ENCODE measurements around the gene TMEM81. TPM values are rescaled to one million over a fixed set of nuclear protein-coding genes. Genes with fewer than 3 reads are reported as not detected.

The TMEM81 gene
- total and polyA plus RNA-seq, 10 of the 15 experiments (the other 5 are each of a cell fraction or from before 2014, with no cell fraction given), result 0.62 to 2.2 (median 1.1) TPM

DNA sequence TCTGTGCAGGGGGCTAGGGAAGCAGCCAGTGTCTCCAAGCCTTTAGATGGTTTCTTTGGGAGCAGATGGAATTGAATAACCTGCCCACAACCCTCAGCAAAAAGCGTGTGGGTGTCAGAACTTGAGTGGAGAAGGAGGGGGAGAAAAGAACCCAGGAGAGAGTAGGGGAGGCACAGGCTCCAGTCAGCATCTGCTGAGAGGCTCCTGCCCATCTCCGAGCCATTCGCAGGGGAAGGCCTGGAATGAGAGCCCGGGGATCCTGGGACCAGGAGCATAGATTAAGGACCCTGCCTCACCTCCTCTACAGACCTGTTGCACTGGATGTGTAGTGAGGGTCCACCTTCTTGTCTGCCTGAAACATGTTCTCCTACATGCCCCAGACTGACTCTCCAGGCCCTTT, 16.3 kb downstream of the TMEM81 start:
- SMC1A ChIA-PET (ENCODE audit: uncharacterized antibody, unreplicated experiment), result interaction anchor here (1.7 kb wide), 1 partner anchor 188 kb away, joined by 5 read pairs; no protein-coding TSS in a partner anchor
- H3K27me3 ChIP-seq (replicated peaks in 1 of 2; ENCODE audit: control insufficient read depth in 2 of 2, insufficient read depth in 2 of 2, low read length in 1 of 2), result no peaks in the 10 kb centered on the region
- no peak for FAIRE-seq
- in situ Hi-C loops (cut with MboI) (no loop called here), intact Hi-C loops (cut with micrococcal nuclease; ENCODE audit: unreplicated experiment) (no loop called here)
- CTCF ChIA-PET, result interaction anchor here (1.1 kb wide), 1 partner anchor 73 kb away, joined by 3 read pairs; no protein-coding TSS in a partner anchor
- no peak overlapping the region for H3K27ac ChIP-seq (ENCODE audit: control insufficient read depth, insufficient read depth)
- H3K9me3 ChIP-seq (replicated peaks; ENCODE audit: control insufficient read depth, insufficient read depth, low read length), result no peaks in the 10 kb centered on the region
- POLR2A ChIA-PET, result no interaction called here
- no peaks in the 10 kb centered on the region for H3K36me3 ChIP-seq (ENCODE audit: control insufficient read depth in 2 of 2, insufficient read depth in 2 of 2, low read length in 1 of 2)
- no peak overlapping the region for H3K4me2 ChIP-seq (ENCODE audit: control insufficient read depth, insufficient read depth)
- no peak overlapping the region for H3K4me3 ChIP-seq
- no peak for TF ChIP-seq KDM1A (IDR thresholded peaks at IDR 0.05; ENCODE audit: borderline replicate concordance)
- TF ChIP-seq STAT3 (IDR thresholded peaks at IDR 0.05; ENCODE audit: low read depth, low read length), result no peak
- no peak for TF ChIP-seq SRF (IDR thresholded peaks at IDR 0.05; ENCODE audit: low read depth in 2 of 2, low read length in 2 of 2)
- DNase-seq (ENCODE audit: low read depth, low spot score), result no peak
- no peak for ATAC-seq
- no peaks in the 10 kb centered on the region for H4K20me1 ChIP-seq (ENCODE audit: control insufficient read depth, insufficient read depth)
- H2AFZ ChIP-seq (ENCODE audit: control insufficient read depth, low read depth, low read length), result no peak overlapping the region
- BruUV-seq (replicated peaks), result no TSS peak
- no peaks in the 10 kb centered on the region for H3K4me1 ChIP-seq (ENCODE audit: control insufficient read depth, insufficient read depth, low read length)
- RAD21 ChIA-PET (ENCODE audit: unreplicated experiment), result no interaction called here
- no peaks in the 10 kb centered on the region for H3K79me2 ChIP-seq (ENCODE audit: control insufficient read depth, insufficient read depth, low read length)
- no peak overlapping the region for H3K9ac ChIP-seq (ENCODE audit: control insufficient read depth, insufficient read depth, low read length)
- 14% methylated on average over 4 of the region's 4 CpGs for WGBS (ENCODE audit: insufficient coverage, insufficient replicate concordance, low lambda C conversion rate, missing lambda C conversion rate)

DNA sequence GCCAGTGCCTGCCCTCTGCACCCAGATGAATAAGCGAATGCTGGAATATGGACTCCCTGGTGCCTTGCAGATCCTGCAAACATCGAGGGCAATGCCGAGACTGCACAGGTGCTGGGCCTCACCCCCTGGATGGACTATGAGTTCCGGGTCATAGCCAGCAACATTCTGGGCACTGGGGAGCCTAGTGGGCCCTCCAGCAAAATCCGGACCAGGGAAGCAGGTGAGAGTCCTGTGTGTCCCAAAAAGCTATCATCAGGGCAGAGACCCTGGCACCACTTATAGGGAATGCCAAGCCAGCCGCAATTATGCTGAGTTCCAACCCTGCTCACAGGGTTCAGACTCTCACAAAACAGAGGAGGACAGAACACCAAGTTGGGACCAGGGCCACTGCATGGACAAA, 17.2 kb downstream of the TMEM81 start:
- BruUV-seq (replicated peaks), result no TSS peak
- Histone ChIP-seq H3K36me3 (ENCODE audit: control insufficient read depth in 2 of 2, insufficient read depth in 2 of 2, low read length in 1 of 2) (no peaks in the 10 kb centered on the region), H3K9me3 (replicated peaks; ENCODE audit: control insufficient read depth, insufficient read depth, low read length) (no peaks in the 10 kb centered on the region), H3K9ac (ENCODE audit: control insufficient read depth, insufficient read depth, low read length) (no peak overlapping the region), H3K27ac (ENCODE audit: control insufficient read depth, insufficient read depth) (no peak overlapping the region), H3K4me1 (ENCODE audit: control insufficient read depth, insufficient read depth, low read length) (no peaks in the 10 kb centered on the region), H4K20me1 (ENCODE audit: control insufficient read depth, insufficient read depth) (no peaks in the 10 kb centered on the region), H3K4me3 (no peak overlapping the region), H3K79me2 (ENCODE audit: control insufficient read depth, insufficient read depth, low read length) (no peaks in the 10 kb centered on the region), H3K4me2 (ENCODE audit: control insufficient read depth, insufficient read depth) (no peak overlapping the region), H3K27me3 (replicated peaks in 1 of 2; ENCODE audit: control insufficient read depth in 2 of 2, insufficient read depth in 2 of 2, low read length in 1 of 2) (no peaks in the 10 kb centered on the region), H2AFZ (ENCODE audit: control insufficient read depth, low read depth, low read length) (no peak overlapping the region)
- FAIRE-seq (no peak), DNase-seq (ENCODE audit: low read depth, low spot score) (no peak), ATAC-seq (no peak)
- in situ Hi-C loops (cut with MboI), result no loop called here
- POLR2A ChIA-PET, result no interaction called here
- 29% methylated on average over 6 of the region's 6 CpGs for WGBS (ENCODE audit: insufficient coverage, insufficient replicate concordance, low lambda C conversion rate, missing lambda C conversion rate)
- CTCF ChIA-PET, result interaction anchor here (1.2 kb wide), 1 partner anchor 95 kb away, joined by 4 read pairs; no protein-coding TSS in a partner anchor
- no peak for TF ChIP-seq YBX1 (IDR thresholded peaks at IDR 0.05)
- TF ChIP-seq FOXK2 (IDR thresholded peaks at IDR 0.05), result no peak
- TF ChIP-seq NRF1 (conservative IDR thresholded peaks at IDR 0.05; ENCODE audit: low read depth, low read length), result no peak
- TF ChIP-seq, protein P1, sequence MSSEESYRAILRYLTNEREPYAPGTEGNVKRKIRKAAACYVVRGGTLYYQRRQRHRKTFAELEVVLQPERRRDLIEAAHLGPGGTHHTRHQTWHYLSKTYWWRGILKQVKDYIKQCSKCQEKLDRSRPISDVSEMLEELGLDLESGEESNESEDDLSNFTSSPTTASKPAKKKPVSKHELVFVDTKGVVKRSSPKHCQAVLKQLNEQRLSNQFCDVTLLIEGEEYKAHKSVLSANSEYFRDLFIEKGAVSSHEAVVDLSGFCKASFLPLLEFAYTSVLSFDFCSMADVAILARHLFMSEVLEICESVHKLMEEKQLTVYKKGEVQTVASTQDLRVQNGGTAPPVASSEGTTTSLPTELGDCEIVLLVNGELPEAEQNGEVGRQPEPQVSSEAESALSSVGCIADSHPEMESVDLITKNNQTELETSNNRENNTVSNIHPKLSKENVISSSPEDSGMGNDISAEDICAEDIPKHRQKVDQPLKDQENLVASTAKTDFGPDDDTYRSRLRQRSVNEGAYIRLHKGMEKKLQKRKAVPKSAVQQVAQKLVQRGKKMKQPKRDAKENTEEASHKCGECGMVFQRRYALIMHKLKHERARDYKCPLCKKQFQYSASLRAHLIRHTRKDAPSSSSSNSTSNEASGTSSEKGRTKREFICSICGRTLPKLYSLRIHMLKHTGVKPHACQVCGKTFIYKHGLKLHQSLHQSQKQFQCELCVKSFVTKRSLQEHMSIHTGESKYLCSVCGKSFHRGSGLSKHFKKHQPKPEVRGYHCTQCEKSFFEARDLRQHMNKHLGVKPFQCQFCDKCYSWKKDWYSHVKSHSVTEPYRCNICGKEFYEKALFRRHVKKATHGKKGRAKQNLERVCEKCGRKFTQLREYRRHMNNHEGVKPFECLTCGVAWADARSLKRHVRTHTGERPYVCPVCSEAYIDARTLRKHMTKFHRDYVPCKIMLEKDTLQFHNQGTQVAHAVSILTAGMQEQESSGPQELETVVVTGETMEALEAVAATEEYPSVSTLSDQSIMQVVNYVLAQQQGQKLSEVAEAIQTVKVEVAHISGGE (CRISPR knock-in tag; IDR thresholded peaks at IDR 0.05), result no peak
- TF ChIP-seq CBFB (IDR thresholded peaks at IDR 0.05; ENCODE audit: low read depth), result no peak
- no peak for TF ChIP-seq CHD4 (IDR thresholded peaks at IDR 0.05)
- TF ChIP-seq, protein P2, sequence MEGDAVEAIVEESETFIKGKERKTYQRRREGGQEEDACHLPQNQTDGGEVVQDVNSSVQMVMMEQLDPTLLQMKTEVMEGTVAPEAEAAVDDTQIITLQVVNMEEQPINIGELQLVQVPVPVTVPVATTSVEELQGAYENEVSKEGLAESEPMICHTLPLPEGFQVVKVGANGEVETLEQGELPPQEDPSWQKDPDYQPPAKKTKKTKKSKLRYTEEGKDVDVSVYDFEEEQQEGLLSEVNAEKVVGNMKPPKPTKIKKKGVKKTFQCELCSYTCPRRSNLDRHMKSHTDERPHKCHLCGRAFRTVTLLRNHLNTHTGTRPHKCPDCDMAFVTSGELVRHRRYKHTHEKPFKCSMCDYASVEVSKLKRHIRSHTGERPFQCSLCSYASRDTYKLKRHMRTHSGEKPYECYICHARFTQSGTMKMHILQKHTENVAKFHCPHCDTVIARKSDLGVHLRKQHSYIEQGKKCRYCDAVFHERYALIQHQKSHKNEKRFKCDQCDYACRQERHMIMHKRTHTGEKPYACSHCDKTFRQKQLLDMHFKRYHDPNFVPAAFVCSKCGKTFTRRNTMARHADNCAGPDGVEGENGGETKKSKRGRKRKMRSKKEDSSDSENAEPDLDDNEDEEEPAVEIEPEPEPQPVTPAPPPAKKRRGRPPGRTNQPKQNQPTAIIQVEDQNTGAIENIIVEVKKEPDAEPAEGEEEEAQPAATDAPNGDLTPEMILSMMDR (IDR thresholded peaks at IDR 0.05 in 2 of 3, conservative IDR thresholded peaks at IDR 0.05 in 1 of 3; ENCODE audit: control insufficient read depth in 2 of 3, extremely low read depth in 1 of 3, insufficient read depth in 1 of 3, low read depth in 3 of 3, low read length in 3 of 3), result no peak
- RAD21 ChIA-PET (ENCODE audit: unreplicated experiment), result no interaction called here
- intact Hi-C loops (cut with micrococcal nuclease; ENCODE audit: unreplicated experiment), result no loop called here
- SMC1A ChIA-PET (ENCODE audit: uncharacterized antibody, unreplicated experiment), result interaction anchor here (1.2 kb wide), 2 partner anchors 10 to 78 kb away, joined by 3 to 5 read pairs; no protein-coding TSS in a partner anchor

Data from GM12878 (cell line).